Fibroblast of lung (primary cell): ENCODE results near the gene SPATA2L. TPM values are rescaled to one million over a fixed set of nuclear protein-coding genes. Genes with fewer than 3 reads are reported as not detected.
A peak's percentile ranks its signal among the peaks of the same experiment; 100 is the strongest.

ENCODE experiments used
- DNase-seq, 2 donors: peaks; one replicate each; pipeline versions ENCODE4 v3.0.0 to v3.0.0-alpha.2; 2010; ENCODE audit warnings: low read depth in 2 of 2
- H2AFZ ChIP-seq: 2 replicates; pipeline ENCODE4 v1.5.1; 2012; ENCODE audit warnings: low read length, control low read depth, inconsistent platforms
- H3K27ac ChIP-seq: 2 replicates; pipeline ENCODE4 v1.5.1; 2011; ENCODE audit warnings: low read length, control low read depth; ENCODE audit not compliant: insufficient read depth
- H3K27me3 ChIP-seq: 2 replicates; pipeline ENCODE4 v1.5.1; 2011; ENCODE audit warnings: mild to moderate bottlenecking, low read length; ENCODE audit not compliant: control insufficient read depth, insufficient read depth
- H3K36me3 ChIP-seq: 2 replicates; pipeline ENCODE4 v1.5.1; 2011; ENCODE audit warnings: low read length; ENCODE audit not compliant: control insufficient read depth, insufficient read depth
- H3K4me1 ChIP-seq: 2 replicates; pipeline ENCODE4 v1.5.1; 2011; ENCODE audit warnings: low read length; ENCODE audit not compliant: control insufficient read depth, insufficient read depth; ENCODE audit errors: extremely low read depth
- H3K4me2 ChIP-seq: 2 replicates; pipeline ENCODE4 v1.5.1; 2011; ENCODE audit warnings: low read length, control low read depth; ENCODE audit not compliant: insufficient read depth; ENCODE audit errors: extremely low read depth
- H3K4me3 ChIP-seq, 4 experiments: fragments of 200-600 bp in 1 of 4; sonication (generic) in 1 of 4; replicated peaks in 1 of 4; 2 replicates each; pipeline ENCODE4 v1.5.1; 2011 to 2016; ENCODE audit warnings: low read length in 4 of 4, low read depth in 3 of 4, mild to moderate bottlenecking in 3 of 4, control low read depth in 2 of 4, inconsistent platforms in 1 of 4, mixed read lengths in 1 of 4; ENCODE audit not compliant: insufficient read depth in 1 of 4; ENCODE audit errors: control extremely low read depth in 1 of 4
- H3K79me2 ChIP-seq: 2 replicates; pipeline ENCODE4 v1.5.1; 2012; ENCODE audit warnings: mild to moderate bottlenecking, low read length, inconsistent platforms; ENCODE audit not compliant: control insufficient read depth, insufficient read depth
- H3K9ac ChIP-seq: 2 replicates; pipeline ENCODE4 v1.5.1; 2011; ENCODE audit warnings: mild to moderate bottlenecking, low read length, control low read depth; ENCODE audit not compliant: insufficient read depth
- H3K9me3 ChIP-seq: 2 replicates; pipeline ENCODE4 v1.5.1; 2012; ENCODE audit warnings: low read depth, low read length; ENCODE audit not compliant: control insufficient read depth, insufficient read depth
- H4K20me1 ChIP-seq: 2 replicates; pipeline ENCODE4 v1.5.1; 2011; ENCODE audit warnings: low read length; ENCODE audit not compliant: control insufficient read depth, insufficient read depth; ENCODE audit errors: extremely low read depth
- EZH2 ChIP-seq: IDR thresholded peaks from 2 replicates; pipeline ENCODE4 v1.5.1; 2012; ENCODE audit warnings: low read length, control low read depth, mild to moderate bottlenecking; ENCODE audit errors: missing control alignments
- polyA plus RNA-seq, 2 donors: library from polyadenylated mRNA; depleted of rRNA in 1 of 2; stranded (reverse) in 1 of 2; unstranded in 1 of 2; fragments of >200 nt; gene quantifications; 2 replicates each; pipeline ENCODE4 v1.2.1, GENCODE V29; 2011 to 2012; ENCODE audit warnings: missing spikeins in 1 of 2
- total RNA-seq: library from RNA; depleted of rRNA; stranded (reverse); fragments of >200 nt; gene quantifications from 2 replicates; pipeline ENCODE4 v1.2.1, GENCODE V29; 2014
- TF ChIP-seq, protein P1 (sequence below), 2 donors: IDR thresholded peaks in 1 of 2; conservative IDR thresholded peaks in 1 of 2; 1 replicate in 1 of 2; 2 replicates in 1 of 2; pipeline ENCODE4 v1.5.1; 2011 to 2012; ENCODE audit warnings: low read length in 2 of 2, control low read depth in 1 of 2, inconsistent platforms in 1 of 2, low read depth in 1 of 2, mild to moderate bottlenecking in 1 of 2

The SPATA2L gene
- total and polyA plus RNA-seq, 2 donors (not counting 1 experiment from before 2014, with no cell fraction given): 1.7 to 7.3 TPM

DNA sequence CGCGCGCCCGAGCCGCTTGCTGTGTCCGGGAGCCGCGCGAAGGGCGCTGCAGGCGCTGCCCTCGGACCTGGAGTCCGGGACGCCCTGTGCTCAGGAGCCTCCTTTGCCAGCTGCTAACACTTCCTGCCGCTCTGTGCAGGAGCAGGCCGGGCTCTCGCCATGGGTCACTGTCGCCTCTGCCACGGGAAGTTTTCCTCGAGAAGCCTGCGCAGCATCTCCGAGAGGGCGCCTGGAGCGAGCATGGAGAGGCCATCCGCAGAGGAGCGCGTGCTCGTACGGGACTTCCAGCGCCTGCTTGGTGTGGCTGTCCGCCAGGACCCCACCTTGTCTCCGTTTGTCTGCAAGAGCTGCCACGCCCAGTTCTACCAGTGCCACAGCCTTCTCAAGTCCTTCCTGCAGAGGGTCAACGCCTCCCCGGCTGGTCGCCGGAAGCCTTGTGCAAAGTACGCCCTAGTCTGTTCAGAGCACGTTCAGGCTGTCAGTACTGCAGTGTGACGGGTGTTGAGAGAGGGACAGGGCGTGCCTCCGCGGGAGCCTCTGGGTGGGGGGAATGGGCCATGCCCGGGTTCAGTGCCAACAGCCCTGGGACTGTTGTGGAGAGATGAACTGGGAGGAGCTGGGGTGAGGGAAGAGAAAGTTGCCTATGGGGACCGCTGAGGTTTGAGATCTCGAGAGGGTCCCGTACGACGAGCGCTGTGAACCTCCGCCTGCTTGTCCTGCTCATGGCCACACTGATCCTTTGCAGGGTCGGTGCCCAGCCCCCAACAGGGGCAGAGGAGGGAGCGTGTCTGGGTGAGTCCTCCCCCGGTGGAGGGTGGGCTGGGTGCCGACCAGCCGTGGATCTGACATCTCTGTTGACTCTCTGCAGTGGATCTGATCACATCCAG, 21.1 kb upstream of the SPATA2L start:
- peak overlapping the region; percentile 82 for H3K9ac ChIP-seq
- H3K79me2 ChIP-seq: peaks cover 31% of the 10 kb centered on the region
- no peak overlapping the region for H2AFZ ChIP-seq
- H3K4me3 ChIP-seq: peak overlapping the region; percentile 36 to 80 (median 62)
- H3K4me1 ChIP-seq: peaks cover 20% of the 10 kb centered on the region
- peak overlapping the region; percentile 93 for H3K4me2 ChIP-seq
- peak overlapping the region; percentile 72 for H3K27ac ChIP-seq
- no peaks in the 10 kb centered on the region for H3K27me3 ChIP-seq
- H3K9me3 ChIP-seq: no peaks in the 10 kb centered on the region
- peaks cover 17% of the 10 kb centered on the region for H3K36me3 ChIP-seq
- H4K20me1 ChIP-seq: no peaks in the 10 kb centered on the region
- TF ChIP-seq, protein P1, sequence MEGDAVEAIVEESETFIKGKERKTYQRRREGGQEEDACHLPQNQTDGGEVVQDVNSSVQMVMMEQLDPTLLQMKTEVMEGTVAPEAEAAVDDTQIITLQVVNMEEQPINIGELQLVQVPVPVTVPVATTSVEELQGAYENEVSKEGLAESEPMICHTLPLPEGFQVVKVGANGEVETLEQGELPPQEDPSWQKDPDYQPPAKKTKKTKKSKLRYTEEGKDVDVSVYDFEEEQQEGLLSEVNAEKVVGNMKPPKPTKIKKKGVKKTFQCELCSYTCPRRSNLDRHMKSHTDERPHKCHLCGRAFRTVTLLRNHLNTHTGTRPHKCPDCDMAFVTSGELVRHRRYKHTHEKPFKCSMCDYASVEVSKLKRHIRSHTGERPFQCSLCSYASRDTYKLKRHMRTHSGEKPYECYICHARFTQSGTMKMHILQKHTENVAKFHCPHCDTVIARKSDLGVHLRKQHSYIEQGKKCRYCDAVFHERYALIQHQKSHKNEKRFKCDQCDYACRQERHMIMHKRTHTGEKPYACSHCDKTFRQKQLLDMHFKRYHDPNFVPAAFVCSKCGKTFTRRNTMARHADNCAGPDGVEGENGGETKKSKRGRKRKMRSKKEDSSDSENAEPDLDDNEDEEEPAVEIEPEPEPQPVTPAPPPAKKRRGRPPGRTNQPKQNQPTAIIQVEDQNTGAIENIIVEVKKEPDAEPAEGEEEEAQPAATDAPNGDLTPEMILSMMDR (conservative IDR thresholded peaks at IDR 0.05 in 1 of 2, IDR thresholded peaks at IDR 0.05 in 1 of 2; ENCODE audit: low read depth in 1 of 2, low read length in 2 of 2): no peak
- TF ChIP-seq EZH2: no peak
- DNase-seq: peak; percentile 40 to 77

DNA sequence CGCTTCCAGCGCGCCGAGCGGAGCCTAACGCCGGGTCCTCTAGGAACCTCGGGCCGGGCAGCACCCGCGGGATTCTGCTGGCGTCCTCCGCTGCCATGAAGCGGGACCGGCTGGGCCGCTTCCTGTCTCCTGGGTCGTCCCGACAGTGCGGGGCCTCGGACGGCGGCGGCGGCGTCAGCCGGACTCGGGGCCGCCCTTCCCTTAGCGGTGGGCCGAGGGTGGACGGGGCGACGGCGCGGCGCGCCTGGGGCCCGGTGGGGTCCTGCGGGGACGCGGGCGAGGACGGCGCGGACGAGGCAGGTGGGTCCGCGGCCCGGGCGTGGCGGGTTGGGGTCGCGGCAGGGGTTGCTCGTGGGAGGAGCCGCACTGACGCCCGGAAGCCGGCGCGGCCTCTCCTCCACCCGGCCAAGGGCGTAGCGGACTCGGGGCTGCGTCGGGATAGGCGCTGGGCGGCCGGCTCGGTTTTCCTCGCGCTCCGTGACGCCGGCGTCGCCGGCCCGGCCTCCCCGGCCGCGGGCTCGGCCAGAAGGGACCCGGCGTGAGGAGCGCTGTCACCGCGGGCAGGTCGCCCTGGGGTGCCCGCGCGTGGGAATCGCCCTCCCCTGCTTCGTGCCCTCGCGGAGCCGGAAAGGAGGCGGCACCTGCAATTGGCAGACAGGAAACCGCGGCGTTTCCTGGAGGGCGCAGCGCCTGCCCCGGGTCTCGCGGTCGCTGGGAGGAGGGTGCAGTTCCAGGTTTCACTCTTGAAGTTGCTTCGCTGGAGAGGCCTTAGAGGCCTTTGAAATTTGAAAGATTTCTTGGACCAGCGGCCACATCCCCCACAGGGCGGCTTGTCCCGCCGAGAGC, 20.3 kb upstream of the SPATA2L start:
- Histone ChIP-seq H3K79me2 (peaks cover 29% of the 10 kb centered on the region), H3K4me1 (peaks cover 20% of the 10 kb centered on the region), H4K20me1 (no peaks in the 10 kb centered on the region), H3K9ac (peak overlapping the region; percentile 82), H3K27ac (peak overlapping the region; percentile 72), H3K27me3 (no peaks in the 10 kb centered on the region), H3K36me3 (peaks cover 12% of the 10 kb centered on the region), H2AFZ (no peak overlapping the region), H3K9me3 (no peaks in the 10 kb centered on the region), H3K4me2 (peak overlapping the region; percentile 93), H3K4me3 (peak overlapping the region; percentile 36 to 80 (median 62))
- peak; percentile 51 to 74 for DNase-seq
- no peak for TF ChIP-seq EZH2
- TF ChIP-seq, protein P1 (conservative IDR thresholded peaks at IDR 0.05 in 1 of 2, IDR thresholded peaks at IDR 0.05 in 1 of 2; ENCODE audit: low read depth in 1 of 2, low read length in 2 of 2): no peak
